GM23338 (cell line): ENCODE data around the gene SEL1L2. TPM values are rescaled to one million over a fixed set of nuclear protein-coding genes. Genes with fewer than 3 reads are reported as not detected.

Experiments used
- ATAC-seq: fragments of 200-7000 bp; cut with Tn5 transposase; 3 replicates; pipeline ENCODE4 v1.9.1; 2020
- DNase-seq: peaks from one replicate; pipeline ENCODE4 v3.0.0-alpha.2; 2015; ENCODE audit warnings: low spot score
- H2AFZ ChIP-seq: fragments of 200-600 bp; sonication (generic); 2 replicates; pipeline ENCODE4 v1.8.0; 2016; ENCODE audit warnings: antibody characterized with exemption, mild to moderate bottlenecking, moderate library complexity
- H3F3A ChIP-seq: fragments of 200-600 bp; sonication (generic); replicated peaks from 2 replicates; pipeline ENCODE4 v1.8.0; 2017; ENCODE audit warnings: antibody characterized with exemption, mixed run types, low read depth
- H3K27ac ChIP-seq: fragments of 200-600 bp; sonication (generic); 2 replicates; pipeline ENCODE4 v1.6.1; 2016; ENCODE audit warnings: low read depth
- H3K27me3 ChIP-seq: fragments of 200-600 bp; sonication (generic); 2 replicates; pipeline ENCODE4 v1.8.0; 2016; ENCODE audit warnings: mild to moderate bottlenecking, mixed run types, moderate library complexity; ENCODE audit not compliant: insufficient read depth
- H3K36me3 ChIP-seq: fragments of 200-600 bp; sonication (generic); 2 replicates; pipeline ENCODE4 v1.8.0; 2016; ENCODE audit warnings: mild to moderate bottlenecking; ENCODE audit not compliant: insufficient read depth
- H3K4me1 ChIP-seq: fragments of 200-600 bp; sonication (generic); 2 replicates; pipeline ENCODE4 v1.8.0; 2016; ENCODE audit warnings: mild to moderate bottlenecking, moderate library complexity; ENCODE audit not compliant: insufficient read depth
- H3K4me2 ChIP-seq: fragments of 200-600 bp; sonication (generic); 2 replicates; pipeline ENCODE4 v1.7.1; 2017; ENCODE audit warnings: mixed run types
- H3K4me3 ChIP-seq: fragments of 200-600 bp; sonication (generic); 2 replicates; pipeline ENCODE4 v1.6.1; 2016; ENCODE audit warnings: mixed run types
- H3K79me2 ChIP-seq: fragments of 200-600 bp; sonication (generic); replicated peaks from 2 replicates; pipeline ENCODE4 v1.8.0; 2017; ENCODE audit warnings: mild to moderate bottlenecking; ENCODE audit not compliant: insufficient read depth
- H3K9me2 ChIP-seq: fragments of 200-600 bp; sonication (generic); 2 replicates; pipeline ENCODE4 v1.8.0; 2017; ENCODE audit not compliant: insufficient read depth
- H4K20me1 ChIP-seq: fragments of 200-600 bp; sonication (generic); replicated peaks from 2 replicates; pipeline ENCODE4 v1.8.0; 2017; ENCODE audit warnings: mild to moderate bottlenecking; ENCODE audit not compliant: insufficient read depth
- H3K27ac Mint-ChIP-seq: 2 replicates; pipeline ENCODE4 v1.8.0; 2020; ENCODE audit warnings: inconsistent platforms, mild to moderate bottlenecking, moderate library complexity, mixed read lengths
- H3K27me3 Mint-ChIP-seq: 3 replicates; pipeline ENCODE4 v1.8.0; 2022; ENCODE audit warnings: low read depth, mild to moderate bottlenecking, moderate library complexity, mixed read lengths, inconsistent platforms; ENCODE audit not compliant: insufficient read depth, poor library complexity
- H3K36me3 Mint-ChIP-seq: 3 replicates; pipeline ENCODE4 v1.8.0; 2021; ENCODE audit warnings: low read depth, mild to moderate bottlenecking, inconsistent platforms, moderate library complexity, mixed read lengths
- H3K4me1 Mint-ChIP-seq: 3 replicates; pipeline ENCODE4 v1.8.0; 2020; ENCODE audit warnings: mild to moderate bottlenecking, inconsistent platforms, mixed read lengths
- H3K4me3 Mint-ChIP-seq: 3 replicates; pipeline ENCODE4 v1.8.0; 2021; ENCODE audit warnings: moderate library complexity, mild to moderate bottlenecking, inconsistent platforms, mixed read lengths
- H3K9me3 Mint-ChIP-seq: 3 replicates; pipeline ENCODE4 v1.8.0; 2020; ENCODE audit warnings: moderate library complexity, mild to moderate bottlenecking, inconsistent platforms, mixed read lengths
- CREB1 ChIP-seq: fragments of 250-450 bp; sonication (Bioruptor Pico); IDR thresholded peaks from 2 replicates; pipeline ENCODE4 v1.5.0; 2020; ENCODE audit warnings: low read depth, mild to moderate bottlenecking, moderate library complexity
- EZH2 ChIP-seq: fragments of 200-600 bp; sonication (generic); IDR thresholded peaks from one replicate; pipeline ENCODE4 v1.8.0; 2017; ENCODE audit warnings: antibody characterized with exemption, mild to moderate bottlenecking, low read depth; ENCODE audit not compliant: unreplicated experiment
- EZH2phosphoT487 ChIP-seq: fragments of 200-600 bp; sonication (generic); IDR thresholded peaks from one replicate; pipeline ENCODE4 v1.8.1; 2018; ENCODE audit warnings: antibody characterized with exemption; ENCODE audit not compliant: unreplicated experiment
- JUNB ChIP-seq: IDR thresholded peaks from one replicate; pipeline ENCODE4 v1.6.1; 2016; ENCODE audit warnings: antibody characterized with exemption; ENCODE audit not compliant: unreplicated experiment
- NANOG ChIP-seq: IDR thresholded peaks from 2 replicates; pipeline ENCODE4 v1.6.1; 2016; ENCODE audit warnings: antibody characterized with exemption, borderline replicate concordance
- POLR2AphosphoS5 ChIP-seq: IDR thresholded peaks from 2 replicates; pipeline ENCODE4 v1.6.1; 2016; ENCODE audit warnings: antibody characterized with exemption, low read depth
- STAT1 ChIP-seq: IDR thresholded peaks from one replicate; pipeline ENCODE4 v1.6.1; 2016; ENCODE audit warnings: antibody characterized with exemption; ENCODE audit not compliant: unreplicated experiment
- ZNF114 ChIP-seq: fragments of 250-450 bp; sonication (Bioruptor Pico); IDR thresholded peaks from 2 replicates; pipeline ENCODE4 v1.5.0; 2020; ENCODE audit warnings: mild to moderate bottlenecking, moderate library complexity
- ZNF331 ChIP-seq: fragments of 250-450 bp; sonication (Bioruptor Pico); IDR thresholded peaks from 2 replicates; pipeline ENCODE4 v1.5.0; 2020; ENCODE audit warnings: low read depth, mild to moderate bottlenecking, moderate library complexity
- polyA plus RNA-seq: library from polyadenylated mRNA; unstranded; fragments of >200 nt; fragmentation: Nextera tagmentation; extraction: Ambion mirVana; gene quantifications from 2 replicates; pipeline ENCODE4 v1.2.1, GENCODE V29; 2016
- total RNA-seq: library from RNA; depleted of rRNA; stranded (reverse); fragments of >200 nt; shearing (Covaris generic); gene quantifications from 2 replicates; pipeline ENCODE4 v1.2.3, GENCODE V29; 2014
- TF ChIP-seq, protein P1 (sequence below), 2 experiments: fragments of 200-600 bp in 1 of 2; sonication (generic) in 1 of 2; conservative IDR thresholded peaks; 2 replicates each; pipeline versions ENCODE4 v1.5.1 to v1.6.1; 2016 to 2017; ENCODE audit warnings: antibody characterized with exemption in 2 of 2, low read depth in 2 of 2, mild to moderate bottlenecking in 2 of 2, moderate library complexity in 1 of 2
- TF ChIP-seq, protein P2 (sequence below): IDR thresholded peaks from 2 replicates; pipeline ENCODE4 v1.6.1; 2016; ENCODE audit warnings: antibody characterized with exemption
- TF ChIP-seq, protein P3 (sequence below): IDR thresholded peaks from one replicate; pipeline ENCODE4 v1.6.1; 2018; ENCODE audit warnings: antibody characterized with exemption; ENCODE audit not compliant: unreplicated experiment

The SEL1L2 gene
- total and polyA plus RNA-seq, 2 experiments from 2014 or later: not detected

DNA sequence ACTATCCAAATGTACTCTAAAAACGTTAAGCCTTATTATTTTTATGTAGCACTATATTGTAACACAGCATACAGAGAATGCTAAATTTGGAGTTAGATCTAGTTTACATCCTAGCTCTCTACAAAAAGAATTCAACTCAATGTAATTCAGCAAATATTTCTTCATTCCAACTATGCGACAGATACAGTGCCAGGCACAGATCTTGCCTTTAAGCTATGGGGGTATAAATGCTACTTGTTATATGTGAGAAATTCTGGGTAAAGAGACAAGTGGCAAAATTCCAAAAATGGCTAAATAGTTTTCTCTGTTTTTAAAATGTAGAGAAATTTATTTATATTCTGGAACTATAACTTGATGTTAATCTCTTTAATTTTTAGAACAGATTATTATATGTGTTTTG is 63.2 kb downstream of the SEL1L2 start:
- Histone ChIP-seq H3F3A (no peaks in the 10 kb centered on the region), H3K4me3 (no peak overlapping the region), H2AFZ (no peak overlapping the region), H3K4me2 (no peak overlapping the region), H3K27ac (no peak overlapping the region), H3K27me3 (no peaks in the 10 kb centered on the region), H3K9me2 (no peaks in the 10 kb centered on the region), H3K79me2 (no peaks in the 10 kb centered on the region), H3K4me1 (no peaks in the 10 kb centered on the region), H4K20me1 (no peaks in the 10 kb centered on the region), H3K36me3 (no peaks in the 10 kb centered on the region)
- Mint-ChIP-seq H3K36me3 (no peaks in the 10 kb centered on the region), H3K4me1 (no peaks in the 10 kb centered on the region), H3K9me3 (no peaks in the 10 kb centered on the region), H3K4me3 (no peak overlapping the region), H3K27me3 (peaks cover 1% of the 10 kb centered on the region), H3K27ac (no peak overlapping the region)
- no peak for TF ChIP-seq POLR2AphosphoS5
- ATAC-seq: no peak
- DNase-seq: no peak

DNA sequence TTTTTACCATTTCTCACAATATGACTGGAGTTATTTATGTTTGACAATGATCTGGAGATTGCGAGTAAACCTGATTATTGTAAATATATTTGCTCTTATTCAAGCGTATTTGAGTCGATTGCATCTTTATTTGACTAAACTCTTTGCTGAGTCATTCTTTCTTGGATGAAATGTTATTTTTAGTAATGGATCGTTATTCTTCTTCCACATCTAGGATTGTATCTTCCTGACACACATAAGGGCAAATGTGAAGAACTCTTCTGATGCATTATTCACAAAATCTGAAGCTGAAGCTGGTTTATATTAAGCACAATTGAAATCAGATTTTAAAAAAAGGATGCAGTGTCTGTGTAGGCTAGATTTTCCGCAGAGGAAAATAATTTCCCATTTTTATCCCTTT is 68.2 kb downstream of the SEL1L2 start:
- Histone ChIP-seq H3K4me2 (no peak overlapping the region), H3K36me3 (no peaks in the 10 kb centered on the region), H3K27me3 (no peaks in the 10 kb centered on the region), H3K4me1 (no peaks in the 10 kb centered on the region), H3K27ac (no peak overlapping the region), H3K79me2 (no peaks in the 10 kb centered on the region), H3F3A (no peaks in the 10 kb centered on the region), H2AFZ (no peak overlapping the region), H3K9me2 (no peaks in the 10 kb centered on the region), H3K4me3 (no peak overlapping the region), H4K20me1 (no peaks in the 10 kb centered on the region)
- H3K27ac Mint-ChIP-seq: no peak overlapping the region
- H3K27me3 Mint-ChIP-seq: peaks cover 1% of the 10 kb centered on the region
- H3K4me1 Mint-ChIP-seq: no peaks in the 10 kb centered on the region; the same call in 2 of the 3 replicates
- TF ChIP-seq JUNB: no peak
- TF ChIP-seq CREB1 (CRISPR knock-in tag): no peak
- TF ChIP-seq, protein P1, sequence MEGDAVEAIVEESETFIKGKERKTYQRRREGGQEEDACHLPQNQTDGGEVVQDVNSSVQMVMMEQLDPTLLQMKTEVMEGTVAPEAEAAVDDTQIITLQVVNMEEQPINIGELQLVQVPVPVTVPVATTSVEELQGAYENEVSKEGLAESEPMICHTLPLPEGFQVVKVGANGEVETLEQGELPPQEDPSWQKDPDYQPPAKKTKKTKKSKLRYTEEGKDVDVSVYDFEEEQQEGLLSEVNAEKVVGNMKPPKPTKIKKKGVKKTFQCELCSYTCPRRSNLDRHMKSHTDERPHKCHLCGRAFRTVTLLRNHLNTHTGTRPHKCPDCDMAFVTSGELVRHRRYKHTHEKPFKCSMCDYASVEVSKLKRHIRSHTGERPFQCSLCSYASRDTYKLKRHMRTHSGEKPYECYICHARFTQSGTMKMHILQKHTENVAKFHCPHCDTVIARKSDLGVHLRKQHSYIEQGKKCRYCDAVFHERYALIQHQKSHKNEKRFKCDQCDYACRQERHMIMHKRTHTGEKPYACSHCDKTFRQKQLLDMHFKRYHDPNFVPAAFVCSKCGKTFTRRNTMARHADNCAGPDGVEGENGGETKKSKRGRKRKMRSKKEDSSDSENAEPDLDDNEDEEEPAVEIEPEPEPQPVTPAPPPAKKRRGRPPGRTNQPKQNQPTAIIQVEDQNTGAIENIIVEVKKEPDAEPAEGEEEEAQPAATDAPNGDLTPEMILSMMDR (conservative IDR thresholded peaks at IDR 0.05; ENCODE audit: low read depth in 2 of 2): no peak
- no peak for TF ChIP-seq STAT1
- no peak for TF ChIP-seq EZH2
- TF ChIP-seq ZNF331: no peak
- no peak for TF ChIP-seq EZH2phosphoT487
- no peak for TF ChIP-seq NANOG
- TF ChIP-seq ZNF114 (CRISPR knock-in tag): no peak
- TF ChIP-seq, protein P2, sequence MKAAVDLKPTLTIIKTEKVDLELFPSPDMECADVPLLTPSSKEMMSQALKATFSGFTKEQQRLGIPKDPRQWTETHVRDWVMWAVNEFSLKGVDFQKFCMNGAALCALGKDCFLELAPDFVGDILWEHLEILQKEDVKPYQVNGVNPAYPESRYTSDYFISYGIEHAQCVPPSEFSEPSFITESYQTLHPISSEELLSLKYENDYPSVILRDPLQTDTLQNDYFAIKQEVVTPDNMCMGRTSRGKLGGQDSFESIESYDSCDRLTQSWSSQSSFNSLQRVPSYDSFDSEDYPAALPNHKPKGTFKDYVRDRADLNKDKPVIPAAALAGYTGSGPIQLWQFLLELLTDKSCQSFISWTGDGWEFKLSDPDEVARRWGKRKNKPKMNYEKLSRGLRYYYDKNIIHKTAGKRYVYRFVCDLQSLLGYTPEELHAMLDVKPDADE: no peak
- TF ChIP-seq, protein P3, sequence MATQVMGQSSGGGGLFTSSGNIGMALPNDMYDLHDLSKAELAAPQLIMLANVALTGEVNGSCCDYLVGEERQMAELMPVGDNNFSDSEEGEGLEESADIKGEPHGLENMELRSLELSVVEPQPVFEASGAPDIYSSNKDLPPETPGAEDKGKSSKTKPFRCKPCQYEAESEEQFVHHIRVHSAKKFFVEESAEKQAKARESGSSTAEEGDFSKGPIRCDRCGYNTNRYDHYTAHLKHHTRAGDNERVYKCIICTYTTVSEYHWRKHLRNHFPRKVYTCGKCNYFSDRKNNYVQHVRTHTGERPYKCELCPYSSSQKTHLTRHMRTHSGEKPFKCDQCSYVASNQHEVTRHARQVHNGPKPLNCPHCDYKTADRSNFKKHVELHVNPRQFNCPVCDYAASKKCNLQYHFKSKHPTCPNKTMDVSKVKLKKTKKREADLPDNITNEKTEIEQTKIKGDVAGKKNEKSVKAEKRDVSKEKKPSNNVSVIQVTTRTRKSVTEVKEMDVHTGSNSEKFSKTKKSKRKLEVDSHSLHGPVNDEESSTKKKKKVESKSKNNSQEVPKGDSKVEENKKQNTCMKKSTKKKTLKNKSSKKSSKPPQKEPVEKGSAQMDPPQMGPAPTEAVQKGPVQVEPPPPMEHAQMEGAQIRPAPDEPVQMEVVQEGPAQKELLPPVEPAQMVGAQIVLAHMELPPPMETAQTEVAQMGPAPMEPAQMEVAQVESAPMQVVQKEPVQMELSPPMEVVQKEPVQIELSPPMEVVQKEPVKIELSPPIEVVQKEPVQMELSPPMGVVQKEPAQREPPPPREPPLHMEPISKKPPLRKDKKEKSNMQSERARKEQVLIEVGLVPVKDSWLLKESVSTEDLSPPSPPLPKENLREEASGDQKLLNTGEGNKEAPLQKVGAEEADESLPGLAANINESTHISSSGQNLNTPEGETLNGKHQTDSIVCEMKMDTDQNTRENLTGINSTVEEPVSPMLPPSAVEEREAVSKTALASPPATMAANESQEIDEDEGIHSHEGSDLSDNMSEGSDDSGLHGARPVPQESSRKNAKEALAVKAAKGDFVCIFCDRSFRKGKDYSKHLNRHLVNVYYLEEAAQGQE: no peak
- H3K36me3 Mint-ChIP-seq: no peaks in the 10 kb centered on the region
- no peaks in the 10 kb centered on the region for H3K9me3 Mint-ChIP-seq
- no peak for ATAC-seq
- DNase-seq: no peak
- no peak overlapping the region for H3K4me3 Mint-ChIP-seq
